OCI-LY3 (cell line): ENCODE data around the gene CRMP1.

Source experiments
- H2AFZ ChIP-seq: fragments of 200-600, 300-600 bp; shearing (Covaris generic); 2 replicates; pipeline ENCODE4 v1.6.0; 2014; ENCODE audit warnings: antibody characterized with exemption, low read depth, low read length
- H3K27ac ChIP-seq: fragments of 200-600, 300-600 bp; sonication (generic); 2 replicates; pipeline ENCODE4 v1.5.1; 2014; ENCODE audit warnings: mild to moderate bottlenecking, low read length, moderate library complexity, mixed read lengths
- H3K27me3 ChIP-seq: fragments of 200-600, 300-600 bp; sonication (generic); 2 replicates; pipeline ENCODE4 v1.6.1; 2014; ENCODE audit warnings: low read depth, low read length, mixed read lengths
- H3K36me3 ChIP-seq: fragments of 200-600, 300-600 bp; sonication (generic); replicated peaks from 2 replicates; pipeline ENCODE3; 2014; ENCODE audit warnings: low read depth, low read length, mixed read lengths
- H3K4me1 ChIP-seq: fragments of 300-600, 200-600 bp; sonication (generic); 2 replicates; pipeline ENCODE4 v1.6.1; 2014; ENCODE audit warnings: low read length, mixed read lengths
- H3K4me2 ChIP-seq: fragments of 200-600, 300-600 bp; sonication (generic); 2 replicates; pipeline ENCODE4 v1.6.1; 2014; ENCODE audit warnings: low read length, mixed read lengths
- H3K4me3 ChIP-seq: fragments of 300-600, 200-600 bp; sonication (generic); 2 replicates; pipeline ENCODE4 v1.5.1; 2014; ENCODE audit warnings: antibody characterized with exemption, mild to moderate bottlenecking, low read length, moderate library complexity
- H3K79me2 ChIP-seq: fragments of 300-600, 200-600 bp; shearing (Covaris generic); 2 replicates; pipeline ENCODE4 v1.6.1; 2014; ENCODE audit warnings: mild to moderate bottlenecking, low read length, mixed read lengths
- H3K9ac ChIP-seq: fragments of 300-600, 200-600 bp; shearing (Covaris generic); 2 replicates; pipeline ENCODE4 v1.6.0; 2014; ENCODE audit warnings: mild to moderate bottlenecking, low read length, moderate library complexity
- H3K9me3 ChIP-seq: fragments of 200-600, 300-600 bp; shearing (Covaris generic); 2 replicates; pipeline ENCODE4 v1.6.1; 2014; ENCODE audit warnings: low read length, mixed read lengths; ENCODE audit not compliant: insufficient read depth
- H4K20me1 ChIP-seq: fragments of 200-600, 300-600 bp; sonication (generic); 2 replicates; pipeline ENCODE4 v1.6.1; 2016; ENCODE audit warnings: low read length, mixed read lengths; ENCODE audit not compliant: insufficient read depth
- EZH2phosphoT487 ChIP-seq: fragments of 200-600 bp; shearing (Covaris generic); IDR thresholded peaks from 2 replicates; pipeline ENCODE4 v1.6.1; 2018; ENCODE audit warnings: antibody characterized with exemption, mixed run types, low read depth
- TF ChIP-seq, protein P1 (sequence below): fragments of 200-600, 300-600 bp; sonication (generic); IDR thresholded peaks from 2 replicates; pipeline ENCODE4 v1.5.1; 2014; ENCODE audit warnings: antibody characterized with exemption, low read length, low read depth

The CRMP1 gene

DNA sequence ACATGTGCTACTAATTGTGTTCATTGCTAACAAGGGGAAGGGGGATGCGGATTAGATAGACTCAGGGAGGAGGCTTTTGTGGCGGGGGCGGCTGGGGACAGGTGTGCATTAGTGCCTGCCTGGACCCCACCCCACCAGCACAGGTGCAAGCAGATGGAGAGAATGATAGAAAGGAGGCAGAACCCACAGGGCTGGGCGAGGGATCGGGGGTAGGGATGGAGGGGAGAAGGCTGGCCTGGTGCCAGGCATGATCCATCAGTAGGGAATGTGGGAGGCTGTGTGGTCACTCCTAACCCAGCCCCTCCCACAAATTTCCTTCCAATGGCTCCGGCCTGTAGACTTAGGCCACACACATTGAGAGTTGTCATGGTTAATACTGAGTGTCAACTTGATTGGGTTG is 30.5 kb upstream of the CRMP1 start:
- Histone ChIP-seq H2AFZ (no peak overlapping the region), H3K79me2 (no peaks in the 10 kb centered on the region), H3K36me3 (no peaks in the 10 kb centered on the region), H3K27ac (no peak overlapping the region), H3K4me3 (no peak overlapping the region), H3K4me1 (no peaks in the 10 kb centered on the region), H3K9me3 (no peaks in the 10 kb centered on the region), H4K20me1 (no peaks in the 10 kb centered on the region), H3K4me2 (no peak overlapping the region), H3K9ac (no peak overlapping the region), H3K27me3 (0 out of 2 replicates have a peak, but pooled peaks cover 1% of the 10 kb centered on the region)
- TF ChIP-seq EZH2phosphoT487: no peak
- TF ChIP-seq, protein P1, sequence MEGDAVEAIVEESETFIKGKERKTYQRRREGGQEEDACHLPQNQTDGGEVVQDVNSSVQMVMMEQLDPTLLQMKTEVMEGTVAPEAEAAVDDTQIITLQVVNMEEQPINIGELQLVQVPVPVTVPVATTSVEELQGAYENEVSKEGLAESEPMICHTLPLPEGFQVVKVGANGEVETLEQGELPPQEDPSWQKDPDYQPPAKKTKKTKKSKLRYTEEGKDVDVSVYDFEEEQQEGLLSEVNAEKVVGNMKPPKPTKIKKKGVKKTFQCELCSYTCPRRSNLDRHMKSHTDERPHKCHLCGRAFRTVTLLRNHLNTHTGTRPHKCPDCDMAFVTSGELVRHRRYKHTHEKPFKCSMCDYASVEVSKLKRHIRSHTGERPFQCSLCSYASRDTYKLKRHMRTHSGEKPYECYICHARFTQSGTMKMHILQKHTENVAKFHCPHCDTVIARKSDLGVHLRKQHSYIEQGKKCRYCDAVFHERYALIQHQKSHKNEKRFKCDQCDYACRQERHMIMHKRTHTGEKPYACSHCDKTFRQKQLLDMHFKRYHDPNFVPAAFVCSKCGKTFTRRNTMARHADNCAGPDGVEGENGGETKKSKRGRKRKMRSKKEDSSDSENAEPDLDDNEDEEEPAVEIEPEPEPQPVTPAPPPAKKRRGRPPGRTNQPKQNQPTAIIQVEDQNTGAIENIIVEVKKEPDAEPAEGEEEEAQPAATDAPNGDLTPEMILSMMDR: no peak

GRCh38 chr4:5922556-5922955 is 29.7 kb upstream of the CRMP1 start:
- Histone ChIP-seq H3K4me2 (no peak overlapping the region), H3K27me3 (0 out of 2 replicates have a peak, but pooled peaks cover 5% of the 10 kb centered on the region)

DNA sequence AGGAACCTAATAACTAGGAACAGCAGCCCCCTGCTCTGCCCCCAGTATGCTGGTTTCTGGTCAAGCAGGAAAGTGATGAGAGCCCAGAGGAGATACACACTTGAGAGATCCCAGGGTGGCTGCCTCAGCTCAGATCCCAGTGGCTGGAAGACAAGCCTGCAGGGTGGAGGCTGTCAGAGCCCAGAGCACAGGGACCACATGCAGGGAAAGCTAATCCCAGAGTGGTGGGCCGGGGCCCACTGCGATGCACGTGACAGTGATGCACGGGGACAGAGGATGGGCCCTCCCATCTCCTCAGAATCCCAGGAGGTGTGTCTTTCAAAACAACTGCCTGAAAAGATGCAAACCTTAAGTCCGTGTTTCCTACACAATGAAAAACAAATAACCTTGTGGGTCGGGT is 29.1 kb upstream of the CRMP1 start:
- Histone ChIP-seq H3K9me3 (no peaks in the 10 kb centered on the region), H3K4me3 (no peak overlapping the region), H3K79me2 (no peaks in the 10 kb centered on the region), H3K27ac (no peak overlapping the region), H3K9ac (no peak overlapping the region), H3K36me3 (no peaks in the 10 kb centered on the region), H3K27me3 (0 out of 2 replicates have a peak, but pooled peaks cover 5% of the 10 kb centered on the region), H2AFZ (no peak overlapping the region), H3K4me2 (no peak overlapping the region), H3K4me1 (peaks cover 1% of the 10 kb centered on the region; the same call in 1 of the 2 replicates), H4K20me1 (no peaks in the 10 kb centered on the region)
- TF ChIP-seq, protein P1: no peak
- no peak for TF ChIP-seq EZH2phosphoT487

More at GRCh38 chr4:5922556-5922955, 29.7 kb upstream of the CRMP1 start:
- no peak for TF ChIP-seq EZH2phosphoT487
- TF ChIP-seq, protein P1: no peak
- H3K79me2 ChIP-seq: no peaks in the 10 kb centered on the region
- H3K4me3 ChIP-seq: no peak overlapping the region
- no peak overlapping the region for H2AFZ ChIP-seq
- H4K20me1 ChIP-seq: no peaks in the 10 kb centered on the region
- H3K9ac ChIP-seq: no peak overlapping the region
- H3K4me1 ChIP-seq: no peaks in the 10 kb centered on the region
- no peaks in the 10 kb centered on the region for H3K9me3 ChIP-seq
- no peak overlapping the region for H3K27ac ChIP-seq
- H3K36me3 ChIP-seq: no peaks in the 10 kb centered on the region

GRCh38 chr4:5921101-5921980 is 28.5 kb upstream of the CRMP1 start:
- H4K20me1 ChIP-seq: no peaks in the 10 kb centered on the region
- H3K9ac ChIP-seq: no peak overlapping the region
- 0 out of 2 replicates have a peak, but pooled peaks cover 5% of the 10 kb centered on the region for H3K27me3 ChIP-seq
- no peaks in the 10 kb centered on the region for H3K36me3 ChIP-seq
- TF ChIP-seq, protein P1: no peak
- TF ChIP-seq EZH2phosphoT487: no peak
- no peak overlapping the region for H2AFZ ChIP-seq
- H3K4me2 ChIP-seq: no peak overlapping the region
- no peaks in the 10 kb centered on the region for H3K9me3 ChIP-seq
- peaks cover 2% of the 10 kb centered on the region; the same call in 1 of the 2 replicates for H3K4me1 ChIP-seq
- no peak overlapping the region for H3K27ac ChIP-seq
- H3K4me3 ChIP-seq: no peak overlapping the region
- H3K79me2 ChIP-seq: no peaks in the 10 kb centered on the region
